Neural cell (in vitro differentiated cells): Measurements from ENCODE around the gene DRD2. TPM values are rescaled to one million over a fixed set of nuclear protein-coding genes. Genes with fewer than 3 reads are reported as not detected.

Experiments used
- H2AFZ ChIP-seq: fragments of 200-600, 300-800 bp; sonication (generic), shearing (Covaris generic); 2 replicates; pipeline ENCODE4 v1.6.0; 2014; ENCODE audit warnings: low read depth, mild to moderate bottlenecking, antibody characterized with exemption, low read length, moderate library complexity
- H3F3A ChIP-seq: fragments of 200-600 bp; shearing (Covaris generic); 2 replicates; pipeline ENCODE4 v1.6.1; 2016; ENCODE audit warnings: mild to moderate bottlenecking, moderate library complexity, mixed read lengths, antibody characterized with exemption, low read length; ENCODE audit not compliant: insufficient read depth, poor library complexity, severe bottlenecking
- H3K27ac ChIP-seq: fragments of 200-600, 300-800 bp; sonication (generic), shearing (Covaris generic); 2 replicates; pipeline ENCODE4 v1.5.1; 2014; ENCODE audit warnings: mild to moderate bottlenecking, low read length, moderate library complexity
- H3K27me3 ChIP-seq: fragments of 300-800, 200-600 bp; sonication (generic), shearing (Covaris generic); 2 replicates; pipeline ENCODE4 v1.6.0; 2014; ENCODE audit warnings: mild to moderate bottlenecking, low read depth, low read length, moderate library complexity; ENCODE audit not compliant: insufficient read depth
- H3K36me3 ChIP-seq: fragments of 300-800, 200-600 bp; sonication (generic), shearing (Covaris generic); 2 replicates; pipeline ENCODE4 v1.5.1; 2014; ENCODE audit warnings: mild to moderate bottlenecking, antibody characterized with exemption, low read length, moderate library complexity; ENCODE audit not compliant: insufficient read depth
- H3K4me2 ChIP-seq: fragments of 300-800, 200-600 bp; sonication (generic), shearing (Covaris generic); 2 replicates; pipeline ENCODE4 v1.6.0; 2014; ENCODE audit warnings: mild to moderate bottlenecking, low read length
- H3K4me3 ChIP-seq: fragments of 300-800, 200-600 bp; sonication (generic), shearing (Covaris generic); 2 replicates; pipeline ENCODE4 v1.5.1; 2014; ENCODE audit warnings: mild to moderate bottlenecking, low read length, moderate library complexity
- H3K79me2 ChIP-seq: fragments of 200-600 bp; shearing (Covaris generic); replicated peaks from 2 replicates; pipeline ENCODE4 v1.6.0; 2014; ENCODE audit warnings: mild to moderate bottlenecking, low read length, moderate library complexity; ENCODE audit not compliant: insufficient read depth
- H3K9ac ChIP-seq: fragments of 300-800, 200-600 bp; sonication (generic), shearing (Covaris generic); 2 replicates; pipeline ENCODE4 v1.6.1; 2016; ENCODE audit warnings: mild to moderate bottlenecking, low read length, mixed read lengths
- H3K9me2 ChIP-seq: fragments of 200-600 bp; shearing (Covaris generic); 2 replicates; pipeline ENCODE4 v1.6.1; 2016; ENCODE audit warnings: mild to moderate bottlenecking, low read length, mixed read lengths; ENCODE audit not compliant: insufficient read depth
- H3K9me3 ChIP-seq: fragments of 200-600, 300-800 bp; sonication (generic), shearing (Covaris generic); 2 replicates; pipeline ENCODE4 v1.6.1; 2016; ENCODE audit warnings: mild to moderate bottlenecking, mixed run types, low read length, moderate library complexity, mixed read lengths
- H4K20me1 ChIP-seq: fragments of 200-600 bp; shearing (Covaris generic); 2 replicates; pipeline ENCODE4 v1.6.1; 2016; ENCODE audit warnings: mild to moderate bottlenecking, mixed run types; ENCODE audit not compliant: insufficient read depth
- CTCF ChIP-seq: fragments of 450-650 bp; IDR thresholded peaks from 2 replicates; pipeline ENCODE4 v1.5.1; 2014; ENCODE audit warnings: antibody characterized with exemption, mild to moderate bottlenecking, moderate library complexity; ENCODE audit not compliant: poor library complexity, severe bottlenecking
- EP300 ChIP-seq: fragments of 450-650 bp; conservative IDR thresholded peaks from 2 replicates; pipeline ENCODE4 v1.6.1; 2014; ENCODE audit warnings: antibody characterized with exemption, mild to moderate bottlenecking, moderate library complexity; ENCODE audit not compliant: poor library complexity, severe bottlenecking
- EZH2 ChIP-seq: fragments of 200-600, 300-800 bp; shearing (Covaris generic), sonication (generic); IDR thresholded peaks from 2 replicates; pipeline ENCODE4 v1.6.1; 2014; ENCODE audit warnings: antibody characterized with exemption, low read length, borderline replicate concordance, mild to moderate bottlenecking; ENCODE audit not compliant: insufficient read depth, poor library complexity, severe bottlenecking
- MXI1 ChIP-seq: fragments of 450-650 bp; conservative IDR thresholded peaks from 2 replicates; pipeline ENCODE4 v1.6.1; 2014; ENCODE audit warnings: antibody characterized with exemption, mild to moderate bottlenecking; ENCODE audit not compliant: poor library complexity, severe bottlenecking
- POLR2AphosphoS5 ChIP-seq: IDR thresholded peaks from 2 replicates; pipeline ENCODE4 v1.6.1; 2012
- RAD21 ChIP-seq: fragments of 450-650 bp; conservative IDR thresholded peaks from 2 replicates; pipeline ENCODE4 v1.6.1; 2014; ENCODE audit warnings: antibody characterized with exemption, mild to moderate bottlenecking, moderate library complexity
- REST ChIP-seq: IDR thresholded peaks from 2 replicates; pipeline ENCODE4 v1.6.1; 2012; ENCODE audit warnings: borderline replicate concordance
- SMC3 ChIP-seq: fragments of 450-650 bp; conservative IDR thresholded peaks from 2 replicates; pipeline ENCODE4 v1.6.1; 2014; ENCODE audit warnings: antibody characterized with exemption, mild to moderate bottlenecking, moderate library complexity; ENCODE audit not compliant: poor library complexity
- TAF1 ChIP-seq: IDR thresholded peaks from 2 replicates; pipeline ENCODE4 v1.6.1; 2012; ENCODE audit warnings: low read depth
- polyA plus RNA-seq: library from polyadenylated mRNA; depleted of rRNA; stranded (reverse); fragments of >200 nt; gene quantifications from 2 replicates; pipeline ENCODE4 v1.2.3, GENCODE V29; 2014

DRD2 gene
- polyA plus RNA-seq, 1 donor from 2014 or later, result 0.24 TPM

- no peak overlapping the region for H3K4me2 ChIP-seq
- no peaks in the 10 kb centered on the region for H4K20me1 ChIP-seq
- no peak overlapping the region for H3K27ac ChIP-seq
- H3K4me3 ChIP-seq, result no peak overlapping the region
- H3K79me2 ChIP-seq, result no peaks in the 10 kb centered on the region
- no peaks in the 10 kb centered on the region for H3K36me3 ChIP-seq
- H3K9ac ChIP-seq, result no peak overlapping the region
- TF ChIP-seq CTCF (no peak), TAF1 (no peak), MXI1 (no peak), EZH2 (no peak), REST (no peak), RAD21 (no peak), POLR2AphosphoS5 (no peak), EP300 (no peak), SMC3 (no peak)
- no peaks in the 10 kb centered on the region for H3K27me3 ChIP-seq
- no peak overlapping the region for H2AFZ ChIP-seq
- no peaks in the 10 kb centered on the region for H3K9me3 ChIP-seq
- no peaks in the 10 kb centered on the region for H3K9me2 ChIP-seq
- no peaks in the 10 kb centered on the region for H3F3A ChIP-seq
Observed at GRCh38 chr11:113410414-113411135, 64.6 kb downstream of the DRD2 start.

- H3F3A ChIP-seq, result no peaks in the 10 kb centered on the region
- H2AFZ ChIP-seq, result no peak overlapping the region
- no peak overlapping the region for H3K9ac ChIP-seq
- no peaks in the 10 kb centered on the region for H4K20me1 ChIP-seq
- no peaks in the 10 kb centered on the region for H3K79me2 ChIP-seq
- H3K4me2 ChIP-seq, result no peak overlapping the region
- no peaks in the 10 kb centered on the region for H3K9me2 ChIP-seq
- no peaks in the 10 kb centered on the region for H3K27me3 ChIP-seq
- no peaks in the 10 kb centered on the region for H3K9me3 ChIP-seq
- no peaks in the 10 kb centered on the region for H3K36me3 ChIP-seq
- no peak overlapping the region for H3K27ac ChIP-seq
- TF ChIP-seq REST (no peak), POLR2AphosphoS5 (no peak), EP300 (no peak), EZH2 (no peak), MXI1 (no peak), CTCF (no peak), RAD21 (no peak), TAF1 (no peak), SMC3 (no peak)
- H3K4me3 ChIP-seq, result no peak overlapping the region
Observed at GRCh38 chr11:113409526-113409925, 65.7 kb downstream of the DRD2 start.
